ENCODE results near the gene NKX2-8. TPM values are rescaled to one million over a fixed set of nuclear protein-coding genes. Genes with fewer than 3 reads are reported as not detected.

Gene NKX2-8
- total and polyA plus RNA-seq, 2 experiments from 2014 or later, result not detected

DNA sequence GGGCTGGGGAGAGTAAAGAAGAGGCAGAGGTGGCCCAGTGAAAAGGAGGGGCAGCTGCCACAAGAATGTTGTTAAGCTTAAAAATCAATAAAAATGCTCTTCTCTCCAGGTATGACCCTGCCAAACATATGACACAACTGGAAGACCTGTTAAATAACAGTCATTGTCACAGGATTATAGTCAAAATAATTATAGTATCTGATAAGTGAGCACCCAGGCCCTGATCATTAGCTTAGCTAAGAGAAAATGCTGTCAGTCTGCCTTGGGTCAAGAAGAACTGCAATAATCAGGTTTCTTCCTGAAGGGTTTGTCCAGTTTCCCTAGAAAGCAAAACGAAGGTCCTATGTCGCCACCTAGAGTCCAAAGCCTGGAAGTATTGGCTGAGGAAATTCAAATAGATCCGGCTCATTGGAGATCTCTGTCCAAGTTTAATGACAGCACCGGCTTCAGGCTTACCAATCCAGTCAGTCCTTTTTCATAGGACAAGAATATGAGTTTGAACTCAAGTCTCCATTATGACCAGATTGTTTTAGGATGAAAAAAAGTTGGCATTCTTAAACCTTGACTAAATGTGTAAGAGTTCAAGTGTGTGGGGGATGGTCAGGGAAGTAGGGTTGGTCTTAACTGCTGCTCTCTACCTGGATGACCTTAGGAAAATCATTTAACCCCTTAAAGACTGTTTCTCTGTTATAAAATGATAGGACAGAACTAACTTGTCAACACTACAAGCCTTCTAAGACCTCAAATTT, 22.5 kb upstream of the NKX2-8 start:
- Histone ChIP-seq H3K9me3 (ENCODE audit: low read depth) (no peaks in the 10 kb centered on the region), H2AFZ (no peak overlapping the region), H4K20me1 (ENCODE audit: insufficient read depth, poor library complexity, severe bottlenecking) (no peaks in the 10 kb centered on the region), H3K27ac (no peak overlapping the region), H3K9me2 (replicated peaks; ENCODE audit: insufficient read depth) (no peaks in the 10 kb centered on the region), H3K79me2 (no peaks in the 10 kb centered on the region), H3K4me2 (no peak overlapping the region), H3K27me3 (peaks cover 16% of the 10 kb centered on the region), H3K36me3 (replicated peaks; ENCODE audit: insufficient read depth, low read depth) (no peaks in the 10 kb centered on the region), H3K4me1 (ENCODE audit: insufficient read depth) (no peaks in the 10 kb centered on the region), H3K4me3 (no peak overlapping the region)
- 0% methylated on average over 4 of the region's 4 CpGs for WGBS (ENCODE audit: low lambda C conversion rate, missing lambda C conversion rate)
- DNase-seq (ENCODE audit: low spot score), result peak; percentile 83
- TF ChIP-seq EZH2 (IDR thresholded peaks at IDR 0.05; ENCODE audit: borderline replicate concordance) (no peak), CTCF (IDR thresholded peaks at IDR 0.05; ENCODE audit: poor library complexity) (peak; percentile 90)

GRCh38 chr14:36600431-36600830, 18.0 kb upstream of the NKX2-8 start:
- no peak overlapping the region for H3K27ac ChIP-seq
- H4K20me1 ChIP-seq (ENCODE audit: insufficient read depth, poor library complexity, severe bottlenecking), result no peaks in the 10 kb centered on the region
- H3K27me3 ChIP-seq, result peaks cover 28% of the 10 kb centered on the region
- no peaks in the 10 kb centered on the region for H3K9me2 ChIP-seq (replicated peaks; ENCODE audit: insufficient read depth)
- H3K4me1 ChIP-seq (ENCODE audit: insufficient read depth), result no peaks in the 10 kb centered on the region
- H3K9me3 ChIP-seq (ENCODE audit: low read depth), result no peaks in the 10 kb centered on the region
- WGBS (ENCODE audit: low lambda C conversion rate, missing lambda C conversion rate), result 32% methylated on average over 3 of the region's 3 CpGs
- H3K36me3 ChIP-seq (replicated peaks; ENCODE audit: insufficient read depth, low read depth), result no peaks in the 10 kb centered on the region
- no peak overlapping the region for H3K4me3 ChIP-seq
- H2AFZ ChIP-seq, result no peak overlapping the region
- no peak for DNase-seq (ENCODE audit: low spot score)
- TF ChIP-seq EZH2phosphoT487 (IDR thresholded peaks at IDR 0.05; ENCODE audit: low read depth, severe bottlenecking, unreplicated experiment) (no peak), EZH2 (IDR thresholded peaks at IDR 0.05; ENCODE audit: borderline replicate concordance) (no peak), CTCF (IDR thresholded peaks at IDR 0.05; ENCODE audit: poor library complexity) (no peak)
- H3K4me2 ChIP-seq, result no peak overlapping the region
- H3K79me2 ChIP-seq, result no peaks in the 10 kb centered on the region

DNA sequence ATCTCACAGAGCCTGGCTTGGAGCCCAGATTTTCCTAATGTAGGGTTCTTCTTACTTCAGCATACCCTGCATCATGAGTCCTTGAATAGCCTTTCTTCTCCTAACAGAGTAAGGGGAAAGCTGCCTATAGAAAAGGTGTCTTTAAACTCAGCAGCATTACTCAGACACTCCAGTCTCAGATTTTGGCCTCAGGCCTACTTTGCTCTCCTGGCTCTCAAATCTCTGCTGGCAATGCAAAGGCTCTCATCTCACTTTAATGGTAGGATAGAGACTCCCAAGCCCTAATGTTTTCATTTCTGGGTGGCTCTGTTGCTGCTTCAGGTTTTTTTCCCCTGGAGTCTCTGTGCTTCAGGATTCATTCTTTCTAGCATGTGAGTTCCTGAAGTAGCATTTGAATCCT, 9.1 kb upstream of the NKX2-8 start:
- Histone ChIP-seq H4K20me1 (ENCODE audit: insufficient read depth, poor library complexity, severe bottlenecking) (no peaks in the 10 kb centered on the region), H3K9me3 (ENCODE audit: low read depth) (no peaks in the 10 kb centered on the region), H3K4me2 (no peak overlapping the region), H2AFZ (no peak overlapping the region), H3K4me1 (ENCODE audit: insufficient read depth) (no peaks in the 10 kb centered on the region), H3K27me3 (peaks cover 81% of the 10 kb centered on the region), H3K36me3 (replicated peaks; ENCODE audit: insufficient read depth, low read depth) (no peaks in the 10 kb centered on the region), H3K9me2 (replicated peaks; ENCODE audit: insufficient read depth) (no peaks in the 10 kb centered on the region), H3K79me2 (no peaks in the 10 kb centered on the region), H3K27ac (no peak overlapping the region), H3K4me3 (no peak overlapping the region)
- no peak for DNase-seq (ENCODE audit: low spot score)
- no peak for TF ChIP-seq EZH2 (IDR thresholded peaks at IDR 0.05; ENCODE audit: borderline replicate concordance)
- TF ChIP-seq CTCF (IDR thresholded peaks at IDR 0.05; ENCODE audit: poor library complexity), result no peak
- TF ChIP-seq EZH2phosphoT487 (IDR thresholded peaks at IDR 0.05; ENCODE audit: low read depth, severe bottlenecking, unreplicated experiment), result no peak
